ENCODE results near the gene MAMSTR. TPM values are rescaled to one million over a fixed set of nuclear protein-coding genes. Genes with fewer than 3 reads are reported as not detected.

The MAMSTR gene
- total and polyA plus RNA-seq, 12 donors, result 1.9 to 7.5 (median 3.4) TPM

- Histone ChIP-seq H3K9me3 (no peaks in the 10 kb centered on the region), H3K4me1 (peaks cover 0 to 10% (median 9%) of the 10 kb centered on the region in 9 donors), H3K27ac (no peak within 1 kb of the TSS), H3K36me3 (no peaks in the 10 kb centered on the region), H3K27me3 (peaks cover 0 to 5% (median 0%) of the 10 kb centered on the region in 7 donors), H3K4me3 (no peak within 1 kb of the TSS)
- TF ChIP-seq, protein P1, sequence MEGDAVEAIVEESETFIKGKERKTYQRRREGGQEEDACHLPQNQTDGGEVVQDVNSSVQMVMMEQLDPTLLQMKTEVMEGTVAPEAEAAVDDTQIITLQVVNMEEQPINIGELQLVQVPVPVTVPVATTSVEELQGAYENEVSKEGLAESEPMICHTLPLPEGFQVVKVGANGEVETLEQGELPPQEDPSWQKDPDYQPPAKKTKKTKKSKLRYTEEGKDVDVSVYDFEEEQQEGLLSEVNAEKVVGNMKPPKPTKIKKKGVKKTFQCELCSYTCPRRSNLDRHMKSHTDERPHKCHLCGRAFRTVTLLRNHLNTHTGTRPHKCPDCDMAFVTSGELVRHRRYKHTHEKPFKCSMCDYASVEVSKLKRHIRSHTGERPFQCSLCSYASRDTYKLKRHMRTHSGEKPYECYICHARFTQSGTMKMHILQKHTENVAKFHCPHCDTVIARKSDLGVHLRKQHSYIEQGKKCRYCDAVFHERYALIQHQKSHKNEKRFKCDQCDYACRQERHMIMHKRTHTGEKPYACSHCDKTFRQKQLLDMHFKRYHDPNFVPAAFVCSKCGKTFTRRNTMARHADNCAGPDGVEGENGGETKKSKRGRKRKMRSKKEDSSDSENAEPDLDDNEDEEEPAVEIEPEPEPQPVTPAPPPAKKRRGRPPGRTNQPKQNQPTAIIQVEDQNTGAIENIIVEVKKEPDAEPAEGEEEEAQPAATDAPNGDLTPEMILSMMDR (IDR thresholded peaks at IDR 0.05), result no peak
- 75 to 76% methylated on average over 25 of the region's 25 CpGs for WGBS, 2 donors
- intact Hi-C loops (cut with DNase I), result loop anchor here in 6 of 10 donors (10.0 kb wide), 4 partner anchors 62 to 172 kb away; partner anchors contain the start of gene HSD17B14 (in 1 of the 6)
- ATAC-seq (no peak), DNase-seq (no peak)
Observed at GRCh38 chr19:48672994-48673393, 46.5 kb downstream of the MAMSTR start, which contains the start of gene NTN5. Gene NTN5, minus strand, starts transcription at chr19:48673017. Its CDS starts 2,031 bp downstream, at chr19:48670986.

DNA sequence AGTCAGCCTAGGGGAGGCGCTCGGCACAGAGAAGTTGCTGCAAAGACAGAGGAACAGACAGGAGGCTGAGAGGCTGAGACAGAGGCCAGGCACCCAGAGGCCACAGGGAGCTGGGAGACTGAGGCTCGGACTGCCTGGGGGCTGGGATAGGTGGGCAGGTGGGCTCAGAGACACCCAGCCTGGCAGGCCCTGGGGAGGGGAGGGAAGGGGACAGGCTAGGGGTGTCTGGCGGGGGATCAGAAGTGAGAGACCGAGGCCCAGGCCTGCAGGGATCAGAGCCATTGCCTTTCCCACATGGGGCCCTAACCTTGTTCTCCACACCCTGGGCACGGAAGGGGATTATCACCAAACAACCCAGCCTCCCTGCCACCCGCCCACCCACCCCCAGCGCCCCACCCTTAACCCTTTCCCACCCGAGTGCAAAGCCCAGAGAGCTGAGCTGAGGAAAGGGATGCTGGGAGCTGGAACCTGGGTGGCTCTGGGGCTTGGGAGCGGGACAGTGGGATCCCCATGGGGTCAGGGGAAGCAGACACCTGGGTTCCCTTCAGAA is 48.0 kb downstream of the MAMSTR start:
- intact Hi-C loops (cut with DNase I), result loop anchor here in 6 of 10 donors (10.0 kb wide), 4 partner anchors 63 to 173 kb away; partner anchors contain the start of gene HSD17B14 (in 1 of the 6)
- no peak for ATAC-seq
- H3K9me3 ChIP-seq, result no peaks in the 10 kb centered on the region
- H3K27me3 ChIP-seq, result peaks cover 0 to 5% (median 0%) of the 10 kb centered on the region in 7 donors
- H3K36me3 ChIP-seq, result no peaks in the 10 kb centered on the region
- H3K4me3 ChIP-seq, result no peak overlapping the region
- TF ChIP-seq, protein P1 (IDR thresholded peaks at IDR 0.05), result no peak
- WGBS, 2 donors, result 79 to 81% methylated on average over 10 of the region's 10 CpGs
- peaks cover 0 to 10% (median 9%) of the 10 kb centered on the region in 9 donors for H3K4me1 ChIP-seq
- H3K27ac ChIP-seq, result no peak overlapping the region
- no peak for DNase-seq

- WGBS, 2 donors, result 87 to 88% methylated on average over 21 of the region's 21 CpGs
- TF ChIP-seq, protein P1 (IDR thresholded peaks at IDR 0.05), result no peak
- intact Hi-C loops (cut with DNase I), result loop anchor here in 6 of 10 donors (10.0 kb wide), 4 partner anchors 64 to 174 kb away; partner anchors contain the start of gene HSD17B14 (in 1 of the 6)
Observed at GRCh38 chr19:48670699-48671445, 48.7 kb downstream of the MAMSTR start.

GRCh38 chr19:48669903-48670668 is 49.4 kb downstream of the MAMSTR start:
- Histone ChIP-seq H3K36me3 (no peaks in the 10 kb centered on the region), H3K27ac (no peak overlapping the region), H3K27me3 (peaks cover 0 to 5% (median 0%) of the 10 kb centered on the region in 7 donors), H3K4me1 (peaks cover 0 to 3% (median 2%) of the 10 kb centered on the region in 9 donors), H3K9me3 (no peaks in the 10 kb centered on the region), H3K4me3 (no peak overlapping the region)
- intact Hi-C loops (cut with DNase I), result loop anchor here in 6 of 10 donors (10.0 kb wide), 4 partner anchors 65 to 175 kb away; partner anchors contain the start of gene HSD17B14 (in 1 of the 6)
- DNase-seq, result no peak
- TF ChIP-seq, protein P1 (IDR thresholded peaks at IDR 0.05), result no peak
- 94 to 96% methylated on average over 26 of the region's 26 CpGs for WGBS, 2 donors
- no peak for ATAC-seq

More at GRCh38 chr19:48670699-48671445, 48.7 kb downstream of the MAMSTR start:
- ATAC-seq (no peak), DNase-seq (no peak)
- Histone ChIP-seq H3K27ac (no peak overlapping the region), H3K36me3 (no peaks in the 10 kb centered on the region), H3K27me3 (peaks cover 0 to 5% (median 0%) of the 10 kb centered on the region in 7 donors), H3K4me1 (peaks cover 0 to 10% (median 9%) of the 10 kb centered on the region in 9 donors), H3K9me3 (no peaks in the 10 kb centered on the region), H3K4me3 (no peak overlapping the region)

Data from heart right ventricle (tissue), 16 donors.